Measurements from ENCODE around the gene ARHGAP19. TPM values are rescaled to one million over a fixed set of nuclear protein-coding genes. Genes with fewer than 3 reads are reported as not detected.

Gene ARHGAP19
- total and polyA plus RNA-seq, 2 donors (not counting 1 experiment from before 2014, with no cell fraction given) = 5.6 to 7.4 TPM

DNA sequence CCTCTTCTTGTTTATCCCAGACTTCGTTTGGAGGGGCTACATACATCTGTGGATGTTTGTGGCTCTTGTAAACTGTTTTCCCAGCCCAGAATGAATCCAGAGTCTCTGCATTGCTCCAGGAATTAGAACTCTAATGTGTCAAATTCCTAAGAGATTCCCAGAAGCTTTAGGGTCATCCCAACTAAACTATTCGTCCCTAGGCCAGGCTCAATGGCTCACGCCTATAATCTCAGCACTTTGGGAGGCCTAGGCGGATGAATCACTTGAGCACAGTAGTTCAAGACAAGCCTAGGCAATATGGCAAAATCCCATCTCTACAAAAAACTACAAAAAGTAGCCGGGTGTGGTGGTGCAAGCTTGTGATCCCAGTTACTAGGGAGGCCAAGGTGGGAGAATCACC is 28.5 kb downstream of the ARHGAP19 start:
- Histone ChIP-seq H3K9me3 (ENCODE audit: control insufficient read depth, insufficient read depth, low read depth, low read length) (no peaks in the 10 kb centered on the region), H3K4me3 (replicated peaks in 1 of 4; ENCODE audit: control extremely low read depth in 1 of 4, insufficient read depth in 1 of 4, low read depth in 3 of 4, low read length in 4 of 4) (no peak overlapping the region), H3K79me2 (ENCODE audit: control insufficient read depth, insufficient read depth, low read length) (no peaks in the 10 kb centered on the region), H3K27ac (ENCODE audit: insufficient read depth, low read length) (no peak overlapping the region), H4K20me1 (ENCODE audit: control insufficient read depth, extremely low read depth, insufficient read depth, low read length) (no peaks in the 10 kb centered on the region), H3K27me3 (ENCODE audit: control insufficient read depth, insufficient read depth, low read length) (no peaks in the 10 kb centered on the region), H3K4me1 (ENCODE audit: control insufficient read depth, extremely low read depth, insufficient read depth, low read length) (no peaks in the 10 kb centered on the region), H3K36me3 (ENCODE audit: control insufficient read depth, insufficient read depth, low read length) (no peaks in the 10 kb centered on the region), H3K4me2 (ENCODE audit: extremely low read depth, insufficient read depth, low read length) (no peak overlapping the region), H3K9ac (ENCODE audit: insufficient read depth, low read length) (no peak overlapping the region), H2AFZ (ENCODE audit: low read length) (no peak overlapping the region)
- DNase-seq (ENCODE audit: low read depth in 2 of 2) = no peak
- TF ChIP-seq CTCF (conservative IDR thresholded peaks at IDR 0.05 in 1 of 2, IDR thresholded peaks at IDR 0.05 in 1 of 2; ENCODE audit: low read depth in 1 of 2, low read length in 2 of 2) (no peak), EZH2 (IDR thresholded peaks at IDR 0.05; ENCODE audit: low read length, missing control alignments) (no peak)

DNA sequence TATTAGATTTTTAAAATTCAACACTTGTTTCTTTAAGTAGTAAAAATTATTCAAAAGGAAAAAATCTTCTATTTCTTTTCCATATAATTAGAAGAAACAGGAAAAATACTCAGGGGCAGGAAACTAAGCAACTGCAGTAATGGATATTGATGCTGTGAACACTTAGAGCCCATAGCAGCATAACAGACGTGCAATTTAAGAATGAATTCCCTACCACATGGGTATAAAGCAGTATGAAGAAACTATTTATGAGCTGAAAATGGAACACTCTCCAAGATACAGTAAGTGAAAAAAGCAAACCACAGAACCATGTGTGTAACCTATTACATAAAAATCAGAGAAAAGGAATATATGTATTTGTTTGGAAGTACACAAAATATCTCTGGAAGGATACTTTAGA is 30.8 kb downstream of the ARHGAP19 start:
- Histone ChIP-seq H3K27me3 (ENCODE audit: control insufficient read depth, insufficient read depth, low read length) (no peaks in the 10 kb centered on the region), H3K36me3 (ENCODE audit: control insufficient read depth, insufficient read depth, low read length) (no peaks in the 10 kb centered on the region), H3K9ac (ENCODE audit: insufficient read depth, low read length) (no peak overlapping the region), H4K20me1 (ENCODE audit: control insufficient read depth, extremely low read depth, insufficient read depth, low read length) (no peaks in the 10 kb centered on the region), H3K4me3 (replicated peaks in 1 of 4; ENCODE audit: control extremely low read depth in 1 of 4, insufficient read depth in 1 of 4, low read depth in 3 of 4, low read length in 4 of 4) (no peak overlapping the region), H3K4me2 (ENCODE audit: extremely low read depth, insufficient read depth, low read length) (no peak overlapping the region), H3K9me3 (ENCODE audit: control insufficient read depth, insufficient read depth, low read depth, low read length) (no peaks in the 10 kb centered on the region), H3K79me2 (ENCODE audit: control insufficient read depth, insufficient read depth, low read length) (no peaks in the 10 kb centered on the region), H3K27ac (ENCODE audit: insufficient read depth, low read length) (no peak overlapping the region), H2AFZ (ENCODE audit: low read length) (no peak overlapping the region), H3K4me1 (ENCODE audit: control insufficient read depth, extremely low read depth, insufficient read depth, low read length) (no peaks in the 10 kb centered on the region)
- no peak for TF ChIP-seq CTCF (conservative IDR thresholded peaks at IDR 0.05 in 1 of 2, IDR thresholded peaks at IDR 0.05 in 1 of 2; ENCODE audit: low read depth in 1 of 2, low read length in 2 of 2)
- no peak for TF ChIP-seq EZH2 (IDR thresholded peaks at IDR 0.05; ENCODE audit: low read length, missing control alignments)
- DNase-seq (ENCODE audit: low read depth in 2 of 2) = no peak

DNA sequence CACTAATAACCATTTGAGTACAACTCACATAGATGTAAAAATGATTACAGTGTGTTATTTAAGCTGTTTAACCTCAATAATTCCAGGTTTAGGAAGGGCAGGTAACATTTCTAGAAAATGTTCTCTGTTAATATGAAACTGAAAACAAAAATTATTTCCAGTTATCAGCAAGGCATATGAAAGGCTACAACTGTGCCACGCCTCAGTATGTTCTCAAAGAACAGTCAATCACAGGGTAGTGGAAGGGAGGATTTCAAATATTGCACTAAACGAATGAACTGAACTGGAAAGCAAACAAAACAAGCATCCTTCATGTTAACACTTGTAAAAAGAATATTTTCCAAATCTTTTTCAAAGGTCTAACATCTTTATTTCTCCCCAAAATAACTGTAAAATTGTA is 31.3 kb downstream of the ARHGAP19 start:
- Histone ChIP-seq H3K4me3 (replicated peaks in 1 of 4; ENCODE audit: control extremely low read depth in 1 of 4, insufficient read depth in 1 of 4, low read depth in 3 of 4, low read length in 4 of 4) (no peak overlapping the region), H3K9me3 (ENCODE audit: control insufficient read depth, insufficient read depth, low read depth, low read length) (no peaks in the 10 kb centered on the region), H3K27me3 (ENCODE audit: control insufficient read depth, insufficient read depth, low read length) (no peaks in the 10 kb centered on the region), H3K36me3 (ENCODE audit: control insufficient read depth, insufficient read depth, low read length) (no peaks in the 10 kb centered on the region), H3K79me2 (ENCODE audit: control insufficient read depth, insufficient read depth, low read length) (no peaks in the 10 kb centered on the region), H3K9ac (ENCODE audit: insufficient read depth, low read length) (no peak overlapping the region), H2AFZ (ENCODE audit: low read length) (no peak overlapping the region), H3K27ac (ENCODE audit: insufficient read depth, low read length) (no peak overlapping the region), H3K4me2 (ENCODE audit: extremely low read depth, insufficient read depth, low read length) (no peak overlapping the region), H4K20me1 (ENCODE audit: control insufficient read depth, extremely low read depth, insufficient read depth, low read length) (no peaks in the 10 kb centered on the region), H3K4me1 (ENCODE audit: control insufficient read depth, extremely low read depth, insufficient read depth, low read length) (no peaks in the 10 kb centered on the region)
- TF ChIP-seq EZH2 (IDR thresholded peaks at IDR 0.05; ENCODE audit: low read length, missing control alignments) = no peak
- TF ChIP-seq CTCF (conservative IDR thresholded peaks at IDR 0.05 in 1 of 2, IDR thresholded peaks at IDR 0.05 in 1 of 2; ENCODE audit: low read depth in 1 of 2, low read length in 2 of 2) = no peak
- no peak for DNase-seq (ENCODE audit: low read depth in 2 of 2)
